NB4 (cell line): ENCODE measurements around the gene TACR1.

Experiments
- DNase-seq: peaks from one replicate; pipeline ENCODE4 v3.0.0; 2010; ENCODE audit warnings: low read depth
- H3K4me3 ChIP-seq: one replicate; pipeline ENCODE4 v1.5.1; 2011; ENCODE audit warnings: mild to moderate bottlenecking, low read depth, low read length, moderate library complexity
- MYC ChIP-seq: IDR thresholded peaks from 2 replicates; pipeline ENCODE4 v1.6.1; 2011; ENCODE audit warnings: low read depth, low read length
- POLR2A ChIP-seq: IDR thresholded peaks from 2 replicates; pipeline ENCODE4 v1.6.1; 2011; ENCODE audit warnings: mild to moderate bottlenecking; ENCODE audit not compliant: insufficient read length; ENCODE audit errors: extremely low read depth
- TF ChIP-seq, protein P1 (sequence below): IDR thresholded peaks from one replicate; pipeline ENCODE4 v1.5.1; 2012; ENCODE audit warnings: low read depth, low read length
- TF ChIP-seq, protein P2 (sequence below): IDR thresholded peaks from 2 replicates; pipeline ENCODE4 v1.6.1; 2011; ENCODE audit warnings: low read depth, low read length

Gene TACR1

DNA sequence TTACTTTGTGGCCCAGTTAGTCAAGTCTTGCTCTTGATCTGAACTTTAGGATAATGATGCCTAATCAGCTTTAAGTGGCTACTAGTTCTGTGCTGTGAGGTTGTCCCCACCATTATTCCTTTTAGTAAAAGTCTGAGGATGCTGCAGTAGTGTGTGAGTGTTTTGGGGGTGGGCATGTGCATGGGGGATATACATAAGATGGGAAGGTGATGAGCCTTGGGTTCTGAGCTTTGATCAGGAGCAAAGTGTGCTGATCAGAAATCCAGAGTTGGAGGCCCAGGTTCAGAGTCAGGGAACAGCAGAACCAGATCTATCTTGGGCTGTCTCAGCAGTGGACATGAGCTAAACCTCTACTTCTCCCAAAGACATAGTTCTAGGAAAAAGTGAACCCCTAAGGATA, 174.1 kb downstream of the TACR1 start:
- no peak for DNase-seq
- no peak for TF ChIP-seq POLR2A
- TF ChIP-seq, protein P1, sequence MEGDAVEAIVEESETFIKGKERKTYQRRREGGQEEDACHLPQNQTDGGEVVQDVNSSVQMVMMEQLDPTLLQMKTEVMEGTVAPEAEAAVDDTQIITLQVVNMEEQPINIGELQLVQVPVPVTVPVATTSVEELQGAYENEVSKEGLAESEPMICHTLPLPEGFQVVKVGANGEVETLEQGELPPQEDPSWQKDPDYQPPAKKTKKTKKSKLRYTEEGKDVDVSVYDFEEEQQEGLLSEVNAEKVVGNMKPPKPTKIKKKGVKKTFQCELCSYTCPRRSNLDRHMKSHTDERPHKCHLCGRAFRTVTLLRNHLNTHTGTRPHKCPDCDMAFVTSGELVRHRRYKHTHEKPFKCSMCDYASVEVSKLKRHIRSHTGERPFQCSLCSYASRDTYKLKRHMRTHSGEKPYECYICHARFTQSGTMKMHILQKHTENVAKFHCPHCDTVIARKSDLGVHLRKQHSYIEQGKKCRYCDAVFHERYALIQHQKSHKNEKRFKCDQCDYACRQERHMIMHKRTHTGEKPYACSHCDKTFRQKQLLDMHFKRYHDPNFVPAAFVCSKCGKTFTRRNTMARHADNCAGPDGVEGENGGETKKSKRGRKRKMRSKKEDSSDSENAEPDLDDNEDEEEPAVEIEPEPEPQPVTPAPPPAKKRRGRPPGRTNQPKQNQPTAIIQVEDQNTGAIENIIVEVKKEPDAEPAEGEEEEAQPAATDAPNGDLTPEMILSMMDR = no peak
- TF ChIP-seq, protein P2, sequence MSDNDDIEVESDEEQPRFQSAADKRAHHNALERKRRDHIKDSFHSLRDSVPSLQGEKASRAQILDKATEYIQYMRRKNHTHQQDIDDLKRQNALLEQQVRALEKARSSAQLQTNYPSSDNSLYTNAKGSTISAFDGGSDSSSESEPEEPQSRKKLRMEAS = no peak
- no peak for TF ChIP-seq MYC
- H3K4me3 ChIP-seq = no peak overlapping the region

DNA sequence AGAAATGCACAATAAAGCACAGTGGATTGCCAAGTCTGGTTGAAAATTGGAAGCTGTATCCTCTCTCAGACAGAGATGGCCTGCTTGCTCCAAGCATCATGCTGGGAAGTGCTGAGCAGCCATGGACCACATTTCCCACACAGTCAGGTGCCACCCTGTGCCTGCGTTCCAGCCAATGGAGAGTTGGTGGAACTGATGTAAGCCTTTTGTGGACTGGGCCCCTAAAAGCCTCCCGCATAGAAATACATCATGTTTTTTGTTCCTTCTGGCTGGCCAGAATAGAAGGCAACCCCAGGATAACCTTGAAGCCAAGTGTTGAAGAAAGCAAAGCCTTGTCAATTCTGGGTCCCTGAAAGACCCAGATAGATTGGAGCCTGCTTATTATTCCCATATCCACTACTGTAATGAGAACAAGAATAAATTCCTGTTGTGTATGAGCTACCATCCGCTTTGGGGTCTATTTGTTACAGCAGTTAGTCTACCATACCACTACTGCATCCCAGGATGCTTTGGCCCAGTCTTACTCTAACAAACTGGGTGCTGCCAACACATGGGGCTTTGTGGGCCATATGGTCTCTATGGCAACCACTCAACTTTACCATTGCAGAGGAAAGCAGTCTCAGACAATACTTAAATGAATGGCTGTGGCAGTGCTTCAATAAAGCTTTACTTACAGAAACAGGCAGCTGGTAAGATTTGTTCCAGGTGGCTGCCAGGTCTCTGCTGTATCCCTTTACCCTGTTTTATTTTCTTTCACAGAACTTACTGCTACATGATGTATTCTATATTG, 175.5 kb downstream of the TACR1 start:
- no peak for TF ChIP-seq MYC
- TF ChIP-seq, protein P1 = no peak
- TF ChIP-seq POLR2A = no peak
- TF ChIP-seq, protein P2 = no peak
- H3K4me3 ChIP-seq = no peak overlapping the region
- no peak for DNase-seq

DNA sequence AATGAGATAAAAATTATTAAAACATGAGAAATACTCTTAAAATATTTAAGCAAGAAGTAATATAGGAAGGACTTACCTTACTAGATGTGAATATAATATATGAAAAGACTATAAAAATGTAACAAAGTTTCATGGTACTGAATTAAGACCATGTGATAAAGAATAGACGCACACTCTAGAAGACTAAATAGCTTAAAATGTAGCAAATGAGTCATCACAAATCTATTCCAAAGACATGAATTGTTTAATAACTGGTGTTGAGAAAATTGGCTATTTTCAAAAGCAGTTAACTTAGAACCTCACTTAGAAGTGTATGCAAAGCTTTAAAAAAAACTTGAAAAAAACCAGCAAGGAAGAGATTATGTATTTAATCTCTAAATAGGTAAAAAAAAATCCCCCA, 176.8 kb downstream of the TACR1 start:
- no peak overlapping the region for H3K4me3 ChIP-seq
- no peak for DNase-seq
- TF ChIP-seq, protein P2 = no peak
- TF ChIP-seq, protein P1 = no peak
- TF ChIP-seq MYC (no peak), POLR2A (no peak)

DNA sequence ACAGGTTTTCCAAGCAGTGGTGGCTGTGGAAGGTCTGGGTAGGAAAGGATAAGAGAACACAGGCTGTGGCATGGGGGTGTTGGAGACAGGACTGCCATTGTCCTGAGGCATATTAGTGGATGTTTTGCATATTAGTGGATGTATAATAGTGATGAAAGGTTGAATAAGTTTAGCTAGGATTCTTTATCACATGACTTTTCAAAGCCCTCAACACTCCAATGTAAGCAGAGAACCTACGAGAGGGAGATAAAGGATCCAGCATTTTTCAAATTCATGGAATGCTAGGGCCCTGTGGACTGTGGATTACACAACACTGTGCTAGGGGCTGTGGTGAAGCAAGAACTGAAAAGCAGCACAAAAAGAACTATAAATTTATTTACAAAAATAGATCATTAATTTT, 177.6 kb downstream of the TACR1 start:
- no peak for DNase-seq
- TF ChIP-seq, protein P2 = no peak
- TF ChIP-seq, protein P1 = no peak
- no peak for TF ChIP-seq POLR2A
- TF ChIP-seq MYC = no peak
- no peak overlapping the region for H3K4me3 ChIP-seq

DNA sequence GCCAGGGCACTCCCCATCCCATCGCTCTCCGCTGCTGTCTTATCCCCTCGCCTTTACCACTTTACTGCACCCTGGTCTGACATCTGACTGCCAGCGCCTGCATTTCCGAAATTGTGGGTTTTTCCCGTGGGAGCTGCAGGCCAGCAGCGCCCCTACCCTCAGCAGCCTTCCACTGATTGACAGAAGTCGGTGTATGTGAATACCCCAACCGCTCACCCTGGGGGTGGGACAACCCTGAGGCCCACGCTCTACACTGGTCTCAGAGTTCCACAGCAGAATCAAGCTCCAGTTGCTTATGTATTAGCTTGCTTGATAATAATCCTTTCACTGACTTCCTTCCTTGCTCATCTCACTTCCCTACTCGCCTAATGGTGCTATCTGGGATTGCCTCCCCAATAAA, 178.8 kb downstream of the TACR1 start:
- DNase-seq = no peak
- TF ChIP-seq, protein P1 = no peak
- TF ChIP-seq POLR2A (no peak), MYC (no peak)
- TF ChIP-seq, protein P2 = no peak
- H3K4me3 ChIP-seq = no peak overlapping the region
